Activated CD4-positive, alpha-beta memory T cell treated with anti-CD3 and anti-CD28 coated beads, Interleukin-2, amount 10 ng/mL, durations not matched to agents 7 days and 5 days (primary cell): ENCODE data around the gene GCC2. TPM values are rescaled to one million over a fixed set of nuclear protein-coding genes. Genes with fewer than 3 reads are reported as not detected.
A peak's percentile ranks its signal among the peaks of the same experiment; 100 is the strongest.
"Not testable (repeated sequence)": the region's sequence is repeated elsewhere in the genome, so short reads cannot be mapped to it uniquely, and the experiment has no call there.

ENCODE experiments used
- CTCF ChIA-PET: fragments of 350-600 bp; sonication (Branson Sonifier 250); formaldehyde crosslinking; loops from one replicate; lab custom pipeline; 2021; ENCODE audit warnings: antibody characterized with exemption, inconsistent platforms; lab: Charles Lee
- POLR2A ChIA-PET: fragments of 350-600 bp; sonication (Branson Sonifier 250); formaldehyde crosslinking; loops from one replicate; lab custom pipeline; 2021; ENCODE audit warnings: antibody characterized with exemption; lab: Charles Lee
- DNase-seq: peaks from one replicate; pipeline ENCODE4 v3.0.0-alpha.2; 2020
- H3K27ac Mint-ChIP-seq: one replicate; pipeline ENCODE4 v1.8.0; 2021; ENCODE audit warnings: mild to moderate bottlenecking, mixed read lengths
- H3K27me3 Mint-ChIP-seq: one replicate; pipeline ENCODE4 v1.8.0; 2021; ENCODE audit warnings: mixed read lengths
- H3K36me3 Mint-ChIP-seq: one replicate; pipeline ENCODE4 v1.8.0; 2021; ENCODE audit warnings: low read depth, mixed read lengths
- H3K4me1 Mint-ChIP-seq: one replicate; pipeline ENCODE4 v1.8.0; 2021; ENCODE audit warnings: mixed read lengths
- H3K4me3 Mint-ChIP-seq: one replicate; pipeline ENCODE4 v1.8.0; 2021; ENCODE audit warnings: mild to moderate bottlenecking, mixed read lengths
- H3K9me3 Mint-ChIP-seq: one replicate; pipeline ENCODE4 v1.8.0; 2021; ENCODE audit warnings: mixed read lengths
- total RNA-seq, 2 experiments: library from RNA; stranded (reverse); gene quantifications; one replicate each; pipeline ENCODE4 v1.2.3, GENCODE V29; 2021

Gene GCC2
- total RNA-seq, 2 experiments from 2014 or later = 60.2 to 62.8 TPM

DNA sequence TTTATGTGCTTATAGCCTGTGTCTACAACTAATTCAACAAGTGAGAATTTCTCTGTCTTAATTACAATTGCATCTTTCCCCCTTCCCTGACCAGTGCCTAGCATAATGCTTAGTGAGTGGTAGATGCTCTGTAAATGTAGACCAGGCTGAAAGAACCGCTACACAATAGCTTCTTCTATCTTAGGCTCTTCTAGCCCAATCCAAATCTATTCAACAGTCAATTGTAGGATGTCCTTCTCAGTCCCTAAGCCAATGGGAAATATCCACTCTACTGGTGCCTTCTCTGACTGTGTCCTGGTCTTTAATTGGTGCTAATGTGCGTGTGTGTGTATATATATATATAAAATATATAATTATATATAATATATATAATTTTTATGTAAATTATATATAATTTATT lies 34.1 kb upstream of the GCC2 start:
- DNase-seq = no peak
- ChIA-PET POLR2A (no interaction called here), CTCF (no interaction called here)
- Mint-ChIP-seq H3K36me3 (no peaks in the 10 kb centered on the region), H3K9me3 (no peaks in the 10 kb centered on the region), H3K27me3 (no peaks in the 10 kb centered on the region), H3K4me3 (no peak overlapping the region), H3K4me1 (no peaks in the 10 kb centered on the region), H3K27ac (no peak overlapping the region)

DNA sequence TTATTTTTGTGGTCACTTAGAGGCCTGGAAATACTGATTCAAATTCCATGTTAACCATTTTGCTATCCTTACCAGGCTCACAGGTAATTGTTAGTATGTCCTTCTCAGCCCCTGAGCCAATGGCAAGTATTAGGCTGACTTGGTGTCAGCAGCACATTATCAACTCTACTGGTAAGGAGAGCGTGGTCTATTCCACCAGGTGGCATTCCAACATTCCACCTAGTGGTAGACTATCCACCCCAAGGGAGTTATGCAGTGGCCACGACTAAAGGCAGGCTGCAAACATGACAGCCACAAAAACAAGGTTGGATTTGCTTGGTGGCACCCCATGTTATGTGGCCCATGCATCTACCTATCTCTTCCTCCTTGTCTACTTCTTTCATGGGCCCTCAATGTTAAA lies 31.8 kb upstream of the GCC2 start:
- ChIA-PET CTCF (no interaction called here), POLR2A (no interaction called here)
- Mint-ChIP-seq H3K4me3 (no peak overlapping the region), H3K4me1 (no peaks in the 10 kb centered on the region), H3K9me3 (no peaks in the 10 kb centered on the region), H3K27me3 (no peaks in the 10 kb centered on the region), H3K27ac (no peak overlapping the region), H3K36me3 (no peaks in the 10 kb centered on the region)
- no peak for DNase-seq

DNA sequence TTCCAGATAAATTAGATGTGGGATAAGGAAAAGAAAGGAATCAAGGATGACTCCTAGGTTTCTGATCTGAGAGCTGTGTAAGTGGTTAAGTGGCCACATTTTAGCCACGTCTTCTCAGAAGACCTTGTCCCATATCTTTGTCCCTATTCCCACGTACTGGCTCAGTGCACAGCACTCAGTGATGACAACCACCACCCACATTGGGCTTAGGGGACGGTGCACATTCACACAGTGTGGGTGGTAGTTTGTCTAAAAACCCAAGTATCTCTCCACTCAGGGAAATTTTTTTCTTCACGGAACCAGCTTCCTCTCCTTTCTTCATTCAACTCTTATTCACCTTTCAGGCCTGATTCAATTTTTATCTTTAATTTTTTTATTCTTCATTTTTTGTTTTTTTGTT lies 30.6 kb upstream of the GCC2 start:
- H3K27me3 Mint-ChIP-seq = peaks cover 4% of the 10 kb centered on the region

GRCh38 chr2:108423067-108423466 lies 25.9 kb upstream of the GCC2 start:
- ChIA-PET POLR2A (no interaction called here), CTCF (no interaction called here)
- Mint-ChIP-seq H3K27me3 (peaks cover 9% of the 10 kb centered on the region), H3K27ac (no peak overlapping the region), H3K9me3 (no peaks in the 10 kb centered on the region), H3K4me1 (no peaks in the 10 kb centered on the region), H3K4me3 (no peak overlapping the region), H3K36me3 (no peaks in the 10 kb centered on the region)
- DNase-seq = no peak

More for the DNA sequence above, 30.6 kb upstream of the GCC2 start:
- H3K4me3 Mint-ChIP-seq = no peak overlapping the region
- H3K36me3 Mint-ChIP-seq = no peaks in the 10 kb centered on the region
- H3K27ac Mint-ChIP-seq = no peak overlapping the region
- POLR2A ChIA-PET = no interaction called here
- no peak for DNase-seq
- no peaks in the 10 kb centered on the region for H3K4me1 Mint-ChIP-seq
- no peaks in the 10 kb centered on the region for H3K9me3 Mint-ChIP-seq
- CTCF ChIA-PET = no interaction called here

GRCh38 chr2:108423502-108424251 lies 25.3 kb upstream of the GCC2 start:
- no peak overlapping the region for H3K27ac Mint-ChIP-seq
- DNase-seq = no peak
- ChIA-PET CTCF (no interaction called here), POLR2A (no interaction called here)
- H3K4me1 Mint-ChIP-seq = no peaks in the 10 kb centered on the region
- H3K9me3 Mint-ChIP-seq = no peaks in the 10 kb centered on the region
- peaks cover 9% of the 10 kb centered on the region for H3K27me3 Mint-ChIP-seq
- no peaks in the 10 kb centered on the region for H3K36me3 Mint-ChIP-seq
- no peak overlapping the region for H3K4me3 Mint-ChIP-seq

DNA sequence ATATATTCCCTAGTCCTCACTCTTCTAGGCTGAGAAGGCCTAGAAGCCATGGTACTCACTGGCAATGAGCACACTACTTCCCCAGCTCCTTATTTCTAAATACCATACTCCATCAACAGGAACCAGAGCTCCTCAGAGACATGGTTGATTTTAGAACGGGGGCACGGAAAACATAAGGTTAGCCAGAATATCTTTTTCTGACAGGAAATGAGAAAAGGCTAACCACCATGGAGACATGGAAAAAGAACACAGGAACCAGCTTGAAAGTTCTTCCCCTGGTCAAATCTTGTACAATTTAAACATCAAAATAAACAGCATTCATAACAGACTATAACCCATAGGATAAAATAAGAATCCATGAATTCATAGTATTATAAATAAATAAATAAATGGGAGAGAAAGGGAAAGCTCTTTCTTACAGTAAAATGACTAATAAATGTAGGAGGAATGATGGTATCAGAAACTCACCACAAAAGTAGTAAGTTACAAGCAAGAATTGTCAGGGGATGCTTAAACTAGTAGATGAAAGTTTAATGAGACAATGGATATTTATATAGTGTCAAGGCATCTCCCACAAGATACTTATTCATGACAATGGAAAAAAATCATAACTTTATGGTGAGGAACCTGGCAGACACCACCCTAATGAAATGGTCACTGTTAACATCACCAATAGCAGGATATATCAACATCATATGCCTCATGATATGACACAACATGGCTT lies 20.6 kb upstream of the GCC2 start:
- H3K9me3 Mint-ChIP-seq = no peaks in the 10 kb centered on the region
- H3K27ac Mint-ChIP-seq = no peak overlapping the region
- H3K27me3 Mint-ChIP-seq = peaks cover 19% of the 10 kb centered on the region
- H3K4me1 Mint-ChIP-seq = no peaks in the 10 kb centered on the region
- DNase-seq = no peak
- CTCF ChIA-PET = no interaction called here
- POLR2A ChIA-PET = no interaction called here
- no peak overlapping the region for H3K4me3 Mint-ChIP-seq
- no peaks in the 10 kb centered on the region for H3K36me3 Mint-ChIP-seq

DNA sequence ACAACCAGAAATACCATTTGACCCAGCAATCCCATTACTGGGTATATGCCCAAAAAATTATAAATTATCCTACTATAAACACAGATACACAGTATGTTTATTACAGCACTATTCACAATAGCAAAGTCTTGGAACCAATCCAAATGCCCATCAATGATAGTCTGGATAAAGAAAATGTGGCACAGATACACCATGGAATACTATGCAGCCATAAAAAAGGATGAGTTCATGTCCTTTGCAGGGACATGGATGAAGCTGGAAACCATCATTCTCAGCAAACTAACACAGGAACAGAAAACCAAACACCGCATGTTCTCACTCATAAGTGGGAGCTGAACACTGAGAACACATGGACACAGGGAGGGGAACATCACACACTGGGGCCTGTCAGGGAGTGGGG lies 13.4 kb upstream of the GCC2 start:
- H3K9me3 Mint-ChIP-seq, POLR2A ChIA-PET, H3K4me1 Mint-ChIP-seq, H3K4me3 Mint-ChIP-seq, H3K27ac Mint-ChIP-seq, CTCF ChIA-PET, H3K36me3 Mint-ChIP-seq, DNase-seq: not testable (repeated sequence)
- peaks cover 16% of the 10 kb centered on the region for H3K27me3 Mint-ChIP-seq

- H3K4me3 Mint-ChIP-seq = no peak overlapping the region
- no peak overlapping the region for H3K27ac Mint-ChIP-seq
- no peak for DNase-seq
- H3K9me3 Mint-ChIP-seq = no peaks in the 10 kb centered on the region
- peaks cover 10% of the 10 kb centered on the region for H3K27me3 Mint-ChIP-seq
- no peaks in the 10 kb centered on the region for H3K36me3 Mint-ChIP-seq
- POLR2A ChIA-PET = no interaction called here
- no peaks in the 10 kb centered on the region for H3K4me1 Mint-ChIP-seq
- CTCF ChIA-PET = no interaction called here
Observed at GRCh38 chr2:108436976-108437375, 12.0 kb upstream of the GCC2 start.

GRCh38 chr2:108441712-108442111 lies 7.3 kb upstream of the GCC2 start:
- no peaks in the 10 kb centered on the region for H3K36me3 Mint-ChIP-seq
- ChIA-PET POLR2A (no interaction called here), CTCF (interaction anchor here (1.3 kb wide), 1 partner anchor 17 kb away, joined by 3 read pairs; no protein-coding TSS in a partner anchor)
- no peak overlapping the region for H3K27ac Mint-ChIP-seq
- peaks cover 7% of the 10 kb centered on the region for H3K4me1 Mint-ChIP-seq
- H3K4me3 Mint-ChIP-seq = no peak overlapping the region
- DNase-seq = no peak
- H3K27me3 Mint-ChIP-seq = peaks cover 2% of the 10 kb centered on the region
- peaks cover 8% of the 10 kb centered on the region for H3K9me3 Mint-ChIP-seq

- peaks cover 8% of the 10 kb centered on the region for H3K9me3 Mint-ChIP-seq
- H3K27ac Mint-ChIP-seq = no peak overlapping the region
- CTCF ChIA-PET = interaction anchor here (0.5 kb wide), 1 partner anchor 1863 kb away, joined by 5 read pairs; no protein-coding TSS in a partner anchor
- H3K27me3 Mint-ChIP-seq = no peaks in the 10 kb centered on the region
- H3K4me1 Mint-ChIP-seq = peaks cover 20% of the 10 kb centered on the region
- no peaks in the 10 kb centered on the region for H3K36me3 Mint-ChIP-seq
- DNase-seq = no peak
- no peak overlapping the region for H3K4me3 Mint-ChIP-seq
- POLR2A ChIA-PET = no interaction called here
Observed at GRCh38 chr2:108444941-108445840, 3.8 kb upstream of the GCC2 start.

DNA sequence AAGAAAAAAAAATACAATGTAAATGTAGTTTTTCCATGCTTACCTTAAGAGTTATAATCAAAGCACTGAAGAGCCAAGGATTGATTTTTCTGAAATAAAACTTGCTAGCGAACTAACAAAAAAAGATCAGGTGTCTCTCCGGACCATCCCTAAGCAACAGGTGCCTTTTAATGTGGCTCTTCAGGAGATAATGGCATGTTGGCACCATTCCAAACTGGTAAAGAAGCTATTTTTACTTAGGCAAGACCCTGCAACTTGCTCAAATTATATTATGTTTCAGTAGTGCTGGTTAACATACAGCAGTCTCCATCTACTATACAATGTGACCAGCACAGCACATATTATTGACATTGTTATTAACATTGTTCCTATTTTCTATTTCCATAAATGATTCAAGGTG lies 2.3 kb upstream of the GCC2 start:
- Mint-ChIP-seq H3K9me3 (peaks cover 8% of the 10 kb centered on the region), H3K27ac (no peak overlapping the region), H3K27me3 (no peaks in the 10 kb centered on the region), H3K36me3 (peaks cover 6% of the 10 kb centered on the region), H3K4me3 (no peak overlapping the region), H3K4me1 (peaks cover 34% of the 10 kb centered on the region)
- ChIA-PET CTCF (no interaction called here), POLR2A (interaction anchor here (4.1 kb wide), 1 partner anchor 88 kb away, joined by 34 read pairs; the partner anchor contains the start of gene LIMS1)
- no peak for DNase-seq

DNA sequence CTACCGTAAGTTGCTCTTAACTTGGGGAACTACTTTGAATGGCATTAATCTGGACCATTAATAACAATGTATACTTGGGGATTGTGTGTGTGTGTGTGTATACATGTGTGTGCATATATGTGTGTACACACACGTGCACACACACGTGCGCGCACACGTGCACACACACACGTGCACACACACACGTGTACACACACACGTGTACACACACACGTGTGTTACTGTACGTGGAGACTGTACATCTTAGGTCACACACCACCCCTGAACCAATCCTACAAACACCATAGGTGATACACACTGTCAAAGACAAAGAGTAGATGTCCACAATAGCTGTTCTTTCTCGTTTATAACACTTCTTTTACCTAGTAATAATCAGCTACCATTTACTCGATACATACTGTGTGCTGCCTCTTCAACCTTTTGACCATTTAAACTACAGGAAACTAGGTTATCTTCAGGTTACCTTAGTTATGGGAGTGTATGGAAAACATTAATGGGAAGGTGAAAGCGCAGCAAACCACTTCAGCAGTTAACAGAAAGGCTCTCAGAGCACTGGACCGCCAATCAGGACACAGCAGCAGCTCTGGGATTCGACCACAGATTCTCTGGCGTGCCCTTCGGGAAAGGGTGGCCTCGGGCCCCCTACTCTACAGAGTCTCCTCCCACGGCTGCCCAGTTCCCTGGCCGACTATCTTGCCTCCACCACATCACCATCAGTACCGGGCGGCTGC lies 894 bp upstream of the GCC2 start:
- Mint-ChIP-seq H3K27me3 (no peaks in the 10 kb centered on the region), H3K4me3 (peak overlapping the region; percentile 89), H3K9me3 (peaks cover 8% of the 10 kb centered on the region), H3K36me3 (peaks cover 17% of the 10 kb centered on the region), H3K27ac (peak overlapping the region; percentile 87), H3K4me1 (peaks cover 40% of the 10 kb centered on the region)
- no peak for DNase-seq
- ChIA-PET POLR2A (interaction anchor here (0.6 to 4.1 kb wide), 13 partner anchors 9 to 270 kb away, joined by 3 to 34 read pairs (median 4); partner anchors contain the start of gene LIMS1), CTCF (interaction anchor here (0.7 to 2.3 kb wide), 3 partner anchors 18 to 136 kb away, joined by 3 to 8 read pairs (median 3); no protein-coding TSS in a partner anchor)
